OCI-LY7 (cell line): ENCODE results near the gene POLR2F. TPM values are rescaled to one million over a fixed set of nuclear protein-coding genes. Genes with fewer than 3 reads are reported as not detected.
A peak's percentile ranks its signal among the peaks of the same experiment; 100 is the strongest.

Experiments
- BruUV-seq: library from RNA; stranded (reverse); fragments of 400-500 nt; replicated peaks from 2 replicates; lab custom pipeline; 2021; lab: Mats Ljungman, UMichigan
- CTCF ChIA-PET: fragments of 300-600 bp; sonication (Branson Sonifier 250); formaldehyde crosslinking; loops from one replicate; lab custom pipeline; 2022; ENCODE audit warnings: antibody characterized with exemption; ENCODE audit not compliant: unreplicated experiment; lab: Charles Lee
- POLR2A ChIA-PET: fragments of 300-600 bp; sonication (Branson Sonifier 250); formaldehyde crosslinking; loops from one replicate; lab custom pipeline; 2022; ENCODE audit warnings: antibody characterized with exemption; lab: Charles Lee
- DNase-seq: peaks from one replicate; pipeline ENCODE4 v3.0.0-alpha.2; 2015; ENCODE audit warnings: low spot score
- H2AFZ ChIP-seq: fragments of 200-600 bp; sonication (generic), shearing (Covaris generic); 2 replicates; pipeline ENCODE4 v1.6.1; 2014; ENCODE audit warnings: mild to moderate bottlenecking, antibody characterized with exemption, low read length, moderate library complexity
- H3K27ac ChIP-seq: fragments of 200-600 bp; sonication (generic); 2 replicates; pipeline ENCODE4 v1.5.1; 2014; ENCODE audit warnings: mixed run types, low read depth, mild to moderate bottlenecking, moderate library complexity, low read length, inconsistent platforms; ENCODE audit not compliant: poor library complexity, severe bottlenecking
- H3K36me3 ChIP-seq: fragments of 200-600 bp; sonication (generic); 2 replicates; pipeline ENCODE4 v1.6.1; 2014; ENCODE audit warnings: mild to moderate bottlenecking, antibody characterized with exemption, low read length, moderate library complexity, mixed read lengths; ENCODE audit not compliant: insufficient read depth
- H3K4me1 ChIP-seq: fragments of 200-600 bp; sonication (generic); 2 replicates; pipeline ENCODE4 v1.5.1; 2014; ENCODE audit warnings: mild to moderate bottlenecking, low read length; ENCODE audit not compliant: insufficient read depth, poor library complexity, severe bottlenecking
- H3K4me2 ChIP-seq: fragments of 200-600 bp; sonication (generic); 2 replicates; pipeline ENCODE4 v1.6.1; 2014; ENCODE audit warnings: mild to moderate bottlenecking, low read length
- H3K4me3 ChIP-seq: fragments of 200-600 bp; sonication (generic); 2 replicates; pipeline ENCODE4 v1.5.1; 2014; ENCODE audit warnings: mild to moderate bottlenecking, low read depth, low read length; ENCODE audit not compliant: poor library complexity, severe bottlenecking
- H3K79me2 ChIP-seq: fragments of 200-600 bp; sonication (generic); 2 replicates; pipeline ENCODE4 v1.6.1; 2016; ENCODE audit warnings: low read depth, mild to moderate bottlenecking, low read length, moderate library complexity, mixed read lengths; ENCODE audit not compliant: insufficient read depth
- H3K9me2 ChIP-seq: fragments of 200-600 bp; sonication (generic); 2 replicates; pipeline ENCODE4 v1.6.1; 2016; ENCODE audit warnings: mild to moderate bottlenecking, low read length, mixed read lengths; ENCODE audit not compliant: insufficient read depth
- H3K9me3 ChIP-seq: fragments of 200-600 bp; sonication (generic); 2 replicates; pipeline ENCODE4 v1.6.1; 2014; ENCODE audit warnings: mild to moderate bottlenecking, mixed run types, low read length, mixed read lengths
- H4K20me1 ChIP-seq: fragments of 200-600 bp; sonication (generic); 2 replicates; pipeline ENCODE4 v1.6.1; 2014; ENCODE audit warnings: mild to moderate bottlenecking, antibody characterized with exemption, low read length, moderate library complexity, mixed read lengths; ENCODE audit not compliant: insufficient read depth
- CTCF ChIP-seq: fragments of 200-600 bp; sonication (generic); conservative IDR thresholded peaks from 2 replicates; pipeline ENCODE4 v1.5.1; 2014; ENCODE audit warnings: mild to moderate bottlenecking, antibody characterized with exemption, low read length, moderate library complexity, mixed read lengths
- EZH2phosphoT487 ChIP-seq: fragments of 200-600 bp; sonication (generic); IDR thresholded peaks from 2 replicates; pipeline ENCODE4 v1.6.1; 2018; ENCODE audit warnings: low read depth, borderline replicate concordance, mild to moderate bottlenecking, mixed run types, antibody characterized with exemption, low read length, moderate library complexity, mixed read lengths
- intact Hi-C: fragments of 100-400 bp; cut with micrococcal nuclease; formaldehyde crosslinking; loops from one replicate; pipeline ENCODE4 v1.10.0; 2022; ENCODE audit not compliant: unreplicated experiment
- total RNA-seq, 2 experiments: library from RNA; depleted of rRNA in 1 of 2; stranded (reverse); fragments of >200 nt in 1 of 2; shearing (Covaris generic) in 1 of 2; gene quantifications; 2 replicates each; pipeline ENCODE4 v1.2.3, GENCODE V29; 2014 to 2022

Gene POLR2F
- total RNA-seq, 2 experiments from 2014 or later, result 71.2 to 85.9 TPM

GRCh38 chr22:37933711-37934376 lies 19.7 kb upstream of the POLR2F start:
- peak; percentile 89 for DNase-seq
- Histone ChIP-seq H3K27ac (no peak overlapping the region), H4K20me1 (no peaks in the 10 kb centered on the region), H3K4me2 (no peak overlapping the region), H2AFZ (no peak overlapping the region), H3K36me3 (peaks cover 4% of the 10 kb centered on the region; the same call in 1 of the 2 replicates), H3K79me2 (no peaks in the 10 kb centered on the region), H3K4me3 (no peak overlapping the region), H3K9me2 (no peaks in the 10 kb centered on the region), H3K9me3 (no peaks in the 10 kb centered on the region), H3K4me1 (peaks cover 32% of the 10 kb centered on the region)
- intact Hi-C loops, result loop anchor here (1.0 kb wide), 2 partner anchors 28 to 117 kb away; partner anchors contain the start of gene MICALL1
- TF ChIP-seq CTCF (peak; percentile 94), EZH2phosphoT487 (no peak)
- CTCF ChIA-PET, result interaction anchor here (0.5 to 0.9 kb wide), 4 partner anchors 20 to 573 kb away, joined by 3 to 14 read pairs (median 4); partner anchors contain the start of genes C22orf23, MICALL1 and POLR2F
- no TSS peak for BruUV-seq
- POLR2A ChIA-PET, result interaction anchor here (0.5 to 0.7 kb wide), 2 partner anchors 14 to 80 kb away, joined by 3 read pairs; no protein-coding TSS in a partner anchor

GRCh38 chr22:37940698-37941376 lies 12.7 kb upstream of the POLR2F start:
- TF ChIP-seq CTCF, result no peak
- no peak for TF ChIP-seq EZH2phosphoT487
- Histone ChIP-seq H3K27ac (no peak overlapping the region), H3K4me2 (no peak overlapping the region), H3K36me3 (peaks cover 4% of the 10 kb centered on the region; the same call in 1 of the 2 replicates), H2AFZ (no peak overlapping the region), H3K4me1 (no peaks in the 10 kb centered on the region), H3K9me3 (no peaks in the 10 kb centered on the region), H3K79me2 (no peaks in the 10 kb centered on the region), H3K9me2 (no peaks in the 10 kb centered on the region), H4K20me1 (no peaks in the 10 kb centered on the region), H3K4me3 (no peak overlapping the region)
- intact Hi-C loops, result no loop called here
- no peak for DNase-seq
- no TSS peak for BruUV-seq
- CTCF ChIA-PET, result no interaction called here
- POLR2A ChIA-PET, result no interaction called here

GRCh38 chr22:37942133-37942532 lies 11.4 kb upstream of the POLR2F start:
- Histone ChIP-seq H3K4me2 (no peak overlapping the region), H3K9me3 (no peaks in the 10 kb centered on the region), H2AFZ (no peak overlapping the region), H3K4me1 (no peaks in the 10 kb centered on the region), H3K79me2 (no peaks in the 10 kb centered on the region), H3K36me3 (peaks cover under 1% of the 10 kb centered on the region; the same call in 1 of the 2 replicates), H3K4me3 (no peak overlapping the region), H3K27ac (no peak overlapping the region), H3K9me2 (no peaks in the 10 kb centered on the region), H4K20me1 (no peaks in the 10 kb centered on the region)
- ChIA-PET CTCF (no interaction called here), POLR2A (no interaction called here)
- intact Hi-C loops, result no loop called here
- DNase-seq, result no peak
- no TSS peak for BruUV-seq
- TF ChIP-seq EZH2phosphoT487 (no peak), CTCF (no peak)
